ENCODE measurements around the gene XIRP2. TPM values are rescaled to one million over a fixed set of nuclear protein-coding genes. Genes with fewer than 3 reads are reported as not detected.

Gene XIRP2
- total and polyA plus RNA-seq, 2 of the 4 experiments (the other 2 are of a cell fraction) = 0.05 to 0.18 TPM

GRCh38 chr2:167258712-167259111 lies 370.4 kb downstream of the XIRP2 start:
- H3K18ac ChIP-seq (ENCODE audit: low read depth, low read length) = no peak overlapping the region
- H2BK15ac ChIP-seq (ENCODE audit: low read depth, low read length) = no peak overlapping the region
- H3K9me3 ChIP-seq (ENCODE audit: control insufficient read depth, insufficient read depth, low read length) = no peaks in the 10 kb centered on the region
- H3K4me1 ChIP-seq (ENCODE audit: control insufficient read depth, insufficient read depth, low read length) = no peaks in the 10 kb centered on the region
- WGBS, 2 experiments (ENCODE audit: extremely low coverage in 2 of 2, insufficient read length in 1 of 2) = no CpG with 5 or more reads among the region's 3 CpGs
- H4K8ac ChIP-seq (ENCODE audit: low read depth in 2 of 2, low read length in 2 of 2) = no peak overlapping the region
- H4K91ac ChIP-seq (ENCODE audit: insufficient read depth, low read depth, low read length) = no peak overlapping the region
- TF ChIP-seq NFE2L2 (IDR thresholded peaks at IDR 0.05; ENCODE audit: low read depth, low read length) (no peak), CTCF (conservative IDR thresholded peaks at IDR 0.05; ENCODE audit: low read depth, low read length) (no peak), RFX5 (IDR thresholded peaks at IDR 0.05; ENCODE audit: low read depth, low read length) (no peak), USF2 (IDR thresholded peaks at IDR 0.05; ENCODE audit: low read depth, low read length) (no peak), MXI1 (IDR thresholded peaks at IDR 0.05; ENCODE audit: borderline replicate concordance, low read depth, low read length) (no peak), SMC3 (IDR thresholded peaks at IDR 0.05; ENCODE audit: low read depth, low read length) (no peak), MAZ (IDR thresholded peaks at IDR 0.05; ENCODE audit: borderline replicate concordance, low read depth, low read length) (no peak), CEBPB (IDR thresholded peaks at IDR 0.05; ENCODE audit: low read depth, low read length) (no peak), CHD1 (IDR thresholded peaks at IDR 0.05; ENCODE audit: low read depth, low read length) (no peak), MAFK (IDR thresholded peaks at IDR 0.05; ENCODE audit: low read depth, low read length) (no peak), ELK1 (IDR thresholded peaks at IDR 0.05; ENCODE audit: borderline replicate concordance, low read depth, low read length) (no peak), POLR2A (IDR thresholded peaks at IDR 0.05; ENCODE audit: low read depth, low read length) (no peak), BHLHE40 (IDR thresholded peaks at IDR 0.05; ENCODE audit: low read depth, low read length) (no peak), RCOR1 (IDR thresholded peaks at IDR 0.05; ENCODE audit: insufficient replicate concordance, low read length) (no peak)
- no TSS peak for BruUV-seq (replicated peaks)
- no peak overlapping the region for H3K56ac ChIP-seq (ENCODE audit: extremely low read depth, insufficient read depth, low read length)
- H3K9ac ChIP-seq (ENCODE audit: low read depth, low read length) = no peak overlapping the region
- no peak overlapping the region for H2BK5ac ChIP-seq (ENCODE audit: low read depth, low read length, poor library complexity, severe bottlenecking)
- H3K9me1 ChIP-seq (ENCODE audit: insufficient read depth, low read length) = no peaks in the 10 kb centered on the region
- no peak overlapping the region for H2AK9ac ChIP-seq (replicated peaks; ENCODE audit: low read depth, low read length, poor library complexity)
- H2BK20ac ChIP-seq (ENCODE audit: low read depth, low read length) = no peak overlapping the region
- H3K27ac ChIP-seq (ENCODE audit: insufficient read depth, low read length) = no peak overlapping the region
- POLR2A ChIA-PET (ENCODE audit: unreplicated experiment) = no interaction called here
- in situ Hi-C loops (cut with MboI; ENCODE audit: low sequenced_read_pairs) = no loop called here
- no peak overlapping the region for H2AK5ac ChIP-seq (ENCODE audit: low read depth, low read length)
- H4K5ac ChIP-seq (ENCODE audit: low read depth, low read length) = no peak overlapping the region
- CTCF ChIA-PET = no interaction called here
- H3K23ac ChIP-seq (ENCODE audit: low read depth, low read length) = no peak overlapping the region
- intact Hi-C loops (cut with micrococcal nuclease) = no loop called here
- no peaks in the 10 kb centered on the region for H3K36me3 ChIP-seq (ENCODE audit: control insufficient read depth, insufficient read depth, low read length)
- DNase-seq = no peak
- H3K14ac ChIP-seq (replicated peaks; ENCODE audit: low read depth, low read length) = no peak overlapping the region
- H3K79me1 ChIP-seq (ENCODE audit: low read depth in 1 of 2, low read length in 2 of 2) = no peaks in the 10 kb centered on the region
- ATAC-seq (ENCODE audit: low read depth) = no peak
- no peak overlapping the region for H3K4ac ChIP-seq (ENCODE audit: low read depth, low read length)
- no peak overlapping the region for H3K4me2 ChIP-seq (ENCODE audit: low read depth, low read length)
- no peak overlapping the region for H3K4me3 ChIP-seq (ENCODE audit: insufficient read depth, low read depth, low read length)
- H2AFZ ChIP-seq (replicated peaks; ENCODE audit: low read length, poor library complexity) = no peak overlapping the region
- H2BK120ac ChIP-seq (ENCODE audit: low read depth, low read length) = no peak overlapping the region
- H3K27me3 ChIP-seq (ENCODE audit: control insufficient read depth, insufficient read depth, low read length) = no peaks in the 10 kb centered on the region
- dilution Hi-C loops (cut with HindIII; ENCODE audit: low sequenced_read_pairs, unreplicated experiment) = no loop called here
- H4K20me1 ChIP-seq (ENCODE audit: insufficient read depth, low read length) = no peaks in the 10 kb centered on the region
